Measurements from ENCODE around the gene HNRNPA1. TPM values are rescaled to one million over a fixed set of nuclear protein-coding genes. Genes with fewer than 3 reads are reported as not detected.
A peak's percentile ranks its signal among the peaks of the same experiment; 100 is the strongest.
"Not testable (repeated sequence)": the region's sequence is repeated elsewhere in the genome, so short reads cannot be mapped to it uniquely, and the experiment has no call there.

The HNRNPA1 gene
- total RNA-seq, 4 donors from 2014 or later: 246 to 840 (median 399) TPM

GRCh38 chr12:54304187-54304810 lies 23.8 kb downstream of the HNRNPA1 start:
- TF ChIP-seq CTCF (IDR thresholded peaks at IDR 0.05) (no peak), POLR2A (IDR thresholded peaks at IDR 0.05) (no peak)
- H3K4me3 ChIP-seq (ENCODE audit: low read depth, poor library complexity, severe bottlenecking): no peak overlapping the region
- peak; percentile 77 to 95 for DNase-seq (ENCODE audit: low spot score in 2 of 2)
- WGBS, 2 donors: 15 to 19% methylated on average over 11 to 12 of the region's 12 CpGs
- intact Hi-C loops (cut with DNase I; ENCODE audit: low total_unique reads): no loop called here

- H3K4me3 ChIP-seq (ENCODE audit: low read depth, poor library complexity, severe bottlenecking): no peak overlapping the region
- TF ChIP-seq POLR2A (IDR thresholded peaks at IDR 0.05): no peak
- no peak for TF ChIP-seq CTCF (IDR thresholded peaks at IDR 0.05)
- DNase-seq (ENCODE audit: low spot score in 2 of 2): peak; percentile 79 to 94
- 48 to 53% methylated on average over 8 of the region's 8 CpGs for WGBS, 2 donors
- intact Hi-C loops (cut with DNase I; ENCODE audit: low total_unique reads): no loop called here
Observed at GRCh38 chr12:54306925-54307741, 26.6 kb downstream of the HNRNPA1 start.

- no peak overlapping the region for H3K4me3 ChIP-seq (ENCODE audit: low read depth, poor library complexity, severe bottlenecking)
- no peak for DNase-seq (ENCODE audit: low spot score in 2 of 2)
- WGBS, 2 donors: 56 to 70% methylated on average over 2 of the region's 2 CpGs
- TF ChIP-seq CTCF (IDR thresholded peaks at IDR 0.05): no peak
- TF ChIP-seq POLR2A (IDR thresholded peaks at IDR 0.05): no peak
- intact Hi-C loops (cut with DNase I; ENCODE audit: low total_unique reads): no loop called here
Observed at GRCh38 chr12:54311051-54311450, 30.5 kb downstream of the HNRNPA1 start.

- DNase-seq (ENCODE audit: low spot score in 2 of 2); intact Hi-C loops (cut with DNase I; ENCODE audit: low total_unique reads); H3K4me3 ChIP-seq (ENCODE audit: low read depth, poor library complexity, severe bottlenecking): not testable (repeated sequence)
- 87 to 93% methylated on average over 7 of the region's 7 CpGs for WGBS, 2 donors
Observed at GRCh38 chr12:54312309-54312708, 31.8 kb downstream of the HNRNPA1 start.

GRCh38 chr12:54321363-54321762 lies 40.8 kb downstream of the HNRNPA1 start:
- 90 to 92% methylated on average over 5 of the region's 5 CpGs for whole genome bisulfite sequencing, 2 donors
- intact Hi-C loops (cut with DNase I; ENCODE audit: low total_unique reads): no loop called here
- H3K4me3 ChIP-seq (ENCODE audit: low read depth, poor library complexity, severe bottlenecking): no peak overlapping the region
- DNase-seq (ENCODE audit: low spot score in 2 of 2): no peak
- TF ChIP-seq CTCF (IDR thresholded peaks at IDR 0.05) (no peak), POLR2A (IDR thresholded peaks at IDR 0.05) (no peak)

GRCh38 chr12:54324617-54325441 lies 44.3 kb downstream of the HNRNPA1 start, which contains the start of gene COPZ1:
Gene COPZ1 (plus strand): TSS chr12:54325131. CDS start chr12:54325164, 33 bp downstream.
- peak within 1 kb of the TSS; percentile 59 for H3K4me3 ChIP-seq (ENCODE audit: low read depth, poor library complexity, severe bottlenecking)
- 1% methylated on average over 34 of the region's 34 CpGs for WGBS, 2 donors
- intact Hi-C loops (cut with DNase I; ENCODE audit: low total_unique reads): no loop called here
- peak; percentile 99 for DNase-seq (ENCODE audit: low spot score in 2 of 2)
- TF ChIP-seq CTCF (IDR thresholded peaks at IDR 0.05) (peak in 1 of 3 donors; percentile 51), POLR2A (IDR thresholded peaks at IDR 0.05) (peak in 1 of 2 donors; percentile 40)

- DNase-seq (ENCODE audit: low spot score in 2 of 2); intact Hi-C loops (cut with DNase I; ENCODE audit: low total_unique reads): not testable (repeated sequence)
- 39% methylated on average over 22 of the region's 22 CpGs for WGBS, 2 donors
- peak overlapping the region; percentile 59 for H3K4me3 ChIP-seq (ENCODE audit: low read depth, poor library complexity, severe bottlenecking)
Observed at GRCh38 chr12:54325442-54326109, 45.0 kb downstream of the HNRNPA1 start.
